Measurements from ENCODE around the gene FBXW8. TPM values are rescaled to one million over a fixed set of nuclear protein-coding genes. Genes with fewer than 3 reads are reported as not detected.
A peak's percentile ranks its signal among the peaks of the same experiment; 100 is the strongest.

The FBXW8 gene
- total RNA-seq, 1 experiment from 2014 or later = 18.3 TPM

GRCh38 chr12:116885491-116885890 is 25.3 kb upstream of the FBXW8 start:
- no peak for DNase-seq (ENCODE audit: low read depth)

- DNase-seq (ENCODE audit: low read depth) = no peak
Observed at GRCh38 chr12:116887244-116887643, 23.5 kb upstream of the FBXW8 start.

GRCh38 chr12:116887897-116888296 is 22.9 kb upstream of the FBXW8 start:
- no peak for DNase-seq (ENCODE audit: low read depth)

GRCh38 chr12:116890330-116890729 is 20.4 kb upstream of the FBXW8 start:
- no peak for DNase-seq (ENCODE audit: low read depth)

- no peak for DNase-seq (ENCODE audit: low read depth)
Observed at GRCh38 chr12:116891019-116891418, 19.7 kb upstream of the FBXW8 start.

- DNase-seq (ENCODE audit: low read depth) = no peak
Observed at GRCh38 chr12:116892349-116893140, 18.2 kb upstream of the FBXW8 start.

GRCh38 chr12:116894913-116895312 is 15.8 kb upstream of the FBXW8 start:
- no peak for DNase-seq (ENCODE audit: low read depth)

- DNase-seq (ENCODE audit: low read depth) = no peak
Observed at GRCh38 chr12:116896411-116896924, 14.3 kb upstream of the FBXW8 start.

GRCh38 chr12:116897476-116897875 is 13.3 kb upstream of the FBXW8 start:
- DNase-seq (ENCODE audit: low read depth) = no peak

GRCh38 chr12:116898669-116899068 is 12.1 kb upstream of the FBXW8 start:
- DNase-seq (ENCODE audit: low read depth) = no peak

- no peak for DNase-seq (ENCODE audit: low read depth)
Observed at GRCh38 chr12:116901612-116902011, 9.1 kb upstream of the FBXW8 start.

GRCh38 chr12:116903818-116904217 is 6.9 kb upstream of the FBXW8 start:
- no peak for DNase-seq (ENCODE audit: low read depth)

GRCh38 chr12:116906285-116906684 is 4.5 kb upstream of the FBXW8 start:
- DNase-seq (ENCODE audit: low read depth) = no peak

GRCh38 chr12:116910280-116910644 is 488 bp upstream of the FBXW8 start:
- DNase-seq (ENCODE audit: low read depth) = no peak

GRCh38 chr12:116915326-116915725 is 4.6 kb downstream of the FBXW8 start:
- no peak for DNase-seq (ENCODE audit: low read depth)

GRCh38 chr12:116916122-116916521 is 5.4 kb downstream of the FBXW8 start:
- DNase-seq (ENCODE audit: low read depth) = peak; percentile 39

GRCh38 chr12:116916714-116917114 is 6.0 kb downstream of the FBXW8 start:
- DNase-seq (ENCODE audit: low read depth) = peak; percentile 93

GRCh38 chr12:116918464-116918863 is 7.7 kb downstream of the FBXW8 start:
- DNase-seq (ENCODE audit: low read depth) = no peak

GRCh38 chr12:116919247-116919661 is 8.5 kb downstream of the FBXW8 start:
- no peak for DNase-seq (ENCODE audit: low read depth)

- no peak for DNase-seq (ENCODE audit: low read depth)
Observed at GRCh38 chr12:116919706-116920485, 9.1 kb downstream of the FBXW8 start.

- DNase-seq (ENCODE audit: low read depth) = no peak
Observed at GRCh38 chr12:116920939-116921338, 10.2 kb downstream of the FBXW8 start.

GRCh38 chr12:116922194-116922897 is 11.6 kb downstream of the FBXW8 start:
- DNase-seq (ENCODE audit: low read depth) = peak; percentile 58

Measured in LHCN-M2 (cell line).